NCI-H1092 treated with DMSO at 0.1 percent for 48 hours (cell line): ENCODE measurements around the gene HOXD11.

Experiments used
- DNase-seq: peaks from one replicate; lab custom pipeline; 2025; lab: John Stamatoyannopoulos, UW

Gene HOXD11

GRCh38 chr2:176093145-176093897 lies 13.8 kb upstream of the HOXD11 start:
- DNase-seq, result no peak

- DNase-seq, result no peak
These were observed 13.2 kb upstream of the HOXD11 start for GRCh38 chr2:176093898-176094249.

GRCh38 chr2:176094349-176094748 lies 12.7 kb upstream of the HOXD11 start:
- no peak for DNase-seq

GRCh38 chr2:176095421-176095820 lies 11.7 kb upstream of the HOXD11 start:
- DNase-seq, result no peak

GRCh38 chr2:176096243-176096985 lies 10.7 kb upstream of the HOXD11 start:
- no peak for DNase-seq

GRCh38 chr2:176096986-176097819 lies 9.9 kb upstream of the HOXD11 start:
- no peak for DNase-seq

GRCh38 chr2:176097820-176098365 lies 9.2 kb upstream of the HOXD11 start:
- no peak for DNase-seq

- no peak for DNase-seq
These were observed 8.5 kb upstream of the HOXD11 start for GRCh38 chr2:176098366-176099158.

- no peak for DNase-seq
These were observed 7.8 kb upstream of the HOXD11 start for GRCh38 chr2:176099159-176099727.

- DNase-seq, result no peak
These were observed 7.1 kb upstream of the HOXD11 start, which contains the start of gene HOXD12 for GRCh38 chr2:176099728-176100546. TSS of gene HOXD12 (plus strand) at chr2:176099795. CDS start at chr2:176099802, 7 bp downstream.

GRCh38 chr2:176100547-176101140 lies 6.4 kb upstream of the HOXD11 start:
- DNase-seq, result no peak

GRCh38 chr2:176101216-176101830 lies 5.8 kb upstream of the HOXD11 start:
- no peak for DNase-seq

- no peak for DNase-seq
These were observed 5.2 kb upstream of the HOXD11 start for GRCh38 chr2:176101842-176102241.

GRCh38 chr2:176102309-176102866 lies 4.7 kb upstream of the HOXD11 start:
- DNase-seq, result no peak

- no peak for DNase-seq
These were observed 3.9 kb upstream of the HOXD11 start for GRCh38 chr2:176103194-176103593.

- DNase-seq, result no peak
These were observed 3.3 kb upstream of the HOXD11 start for GRCh38 chr2:176103742-176104315.

GRCh38 chr2:176104316-176105077 lies 2.6 kb upstream of the HOXD11 start:
- DNase-seq, result no peak
